Measurements from ENCODE around the gene REX1BD. TPM values are rescaled to one million over a fixed set of nuclear protein-coding genes. Genes with fewer than 3 reads are reported as not detected.

The REX1BD gene
- total and polyA plus RNA-seq, 2 of the 8 experiments (the other 6 are each of a cell fraction or from before 2014, with no cell fraction given), result 56.8 to 62.7 TPM

- TF ChIP-seq FOSL1 (IDR thresholded peaks at IDR 0.05; ENCODE audit: insufficient read depth, low read depth, low read length) (no peak), EZH2 (IDR thresholded peaks at IDR 0.05; ENCODE audit: low read depth, low read length, severe bottlenecking) (no peak), TCF12 (IDR thresholded peaks at IDR 0.05; ENCODE audit: low read depth, low read length) (no peak)
Measured at GRCh38 chr19:18616023-18616422, 27.4 kb downstream of the REX1BD start (continued).
